AG09309 (cell line): ENCODE data around the gene UCMA.

Experiments
- DNase-seq: peaks from one replicate; pipeline ENCODE4 v3.0.0-alpha.2; 2010; ENCODE audit warnings: low read depth
- H3K4me3 ChIP-seq: 2 replicates; pipeline ENCODE4 v1.5.1; 2011; ENCODE audit warnings: mild to moderate bottlenecking, low read depth, low read length, moderate library complexity; ENCODE audit not compliant: control insufficient read depth
- TF ChIP-seq, protein P1 (sequence below): IDR thresholded peaks from 2 replicates; pipeline ENCODE4 v1.5.1; 2011; ENCODE audit warnings: mild to moderate bottlenecking, low read depth, low read length, inconsistent platforms; ENCODE audit not compliant: insufficient read depth, control insufficient read depth; ENCODE audit errors: missing control alignments

Gene UCMA

DNA sequence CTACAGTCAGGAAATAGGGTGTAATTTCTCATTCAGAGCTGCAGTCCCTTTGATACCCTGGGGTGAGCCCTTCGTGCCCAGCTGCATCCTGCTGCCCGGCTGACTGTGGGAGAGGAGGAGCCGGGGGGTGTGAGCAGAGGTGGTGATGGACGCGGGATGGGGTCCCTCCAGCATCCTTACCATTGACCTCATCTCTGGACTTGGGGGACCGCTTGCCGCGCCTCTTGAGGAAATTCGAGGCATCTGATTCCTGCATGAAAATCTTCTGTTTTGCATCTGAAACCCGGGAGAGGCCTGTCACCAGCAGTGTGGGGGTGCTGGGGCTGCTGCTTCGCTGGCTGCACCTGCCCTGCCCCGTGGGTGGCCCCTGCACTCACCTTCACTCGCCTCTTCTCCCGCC, 816 bp downstream of the UCMA start:
- no peak overlapping the region for H3K4me3 ChIP-seq
- TF ChIP-seq, protein P1, sequence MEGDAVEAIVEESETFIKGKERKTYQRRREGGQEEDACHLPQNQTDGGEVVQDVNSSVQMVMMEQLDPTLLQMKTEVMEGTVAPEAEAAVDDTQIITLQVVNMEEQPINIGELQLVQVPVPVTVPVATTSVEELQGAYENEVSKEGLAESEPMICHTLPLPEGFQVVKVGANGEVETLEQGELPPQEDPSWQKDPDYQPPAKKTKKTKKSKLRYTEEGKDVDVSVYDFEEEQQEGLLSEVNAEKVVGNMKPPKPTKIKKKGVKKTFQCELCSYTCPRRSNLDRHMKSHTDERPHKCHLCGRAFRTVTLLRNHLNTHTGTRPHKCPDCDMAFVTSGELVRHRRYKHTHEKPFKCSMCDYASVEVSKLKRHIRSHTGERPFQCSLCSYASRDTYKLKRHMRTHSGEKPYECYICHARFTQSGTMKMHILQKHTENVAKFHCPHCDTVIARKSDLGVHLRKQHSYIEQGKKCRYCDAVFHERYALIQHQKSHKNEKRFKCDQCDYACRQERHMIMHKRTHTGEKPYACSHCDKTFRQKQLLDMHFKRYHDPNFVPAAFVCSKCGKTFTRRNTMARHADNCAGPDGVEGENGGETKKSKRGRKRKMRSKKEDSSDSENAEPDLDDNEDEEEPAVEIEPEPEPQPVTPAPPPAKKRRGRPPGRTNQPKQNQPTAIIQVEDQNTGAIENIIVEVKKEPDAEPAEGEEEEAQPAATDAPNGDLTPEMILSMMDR = no peak
- no peak for DNase-seq

DNA sequence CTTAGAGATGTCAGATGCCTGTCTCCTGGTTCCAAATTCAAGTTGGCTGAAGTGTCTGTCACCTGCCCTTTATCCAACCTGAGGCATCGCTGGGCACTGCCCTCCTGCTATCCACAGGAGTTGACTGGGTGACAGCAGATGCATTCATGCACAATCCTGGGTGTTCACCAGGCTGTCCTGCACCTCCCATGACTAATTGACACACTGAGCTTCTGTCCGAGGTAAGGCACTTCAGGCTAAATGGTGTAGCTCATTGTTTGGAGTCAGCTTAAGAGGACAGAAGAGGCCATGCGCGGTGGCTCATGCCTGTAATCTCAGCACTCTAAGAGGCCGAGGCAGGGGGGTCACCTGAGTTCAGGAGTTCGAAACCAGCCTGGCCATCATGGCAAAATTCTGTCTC, 2.4 kb downstream of the UCMA start:
- DNase-seq = no peak
- no peak overlapping the region for H3K4me3 ChIP-seq
- TF ChIP-seq, protein P1 = no peak

DNA sequence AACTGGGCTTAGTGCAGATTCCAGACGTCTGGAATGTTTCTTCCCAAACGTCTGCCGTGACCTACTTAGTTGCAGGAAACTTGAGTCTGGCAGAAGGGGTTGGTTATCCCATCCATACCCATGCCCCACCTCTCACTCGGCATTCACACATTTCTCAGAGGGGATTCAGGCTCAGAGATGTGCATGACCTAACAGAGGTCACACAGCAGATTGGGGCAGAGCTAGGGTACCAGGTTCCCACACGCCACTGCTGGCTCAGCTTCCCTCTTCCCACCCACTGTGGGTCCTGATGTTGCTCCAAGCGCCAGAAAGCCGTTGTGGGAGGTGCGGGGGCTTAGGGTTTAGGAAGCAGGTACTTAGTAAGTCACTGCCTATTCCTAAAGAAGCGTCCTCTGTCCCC, 3.0 kb downstream of the UCMA start:
- no peak for DNase-seq
- TF ChIP-seq, protein P1 = no peak
- no peak overlapping the region for H3K4me3 ChIP-seq

DNA sequence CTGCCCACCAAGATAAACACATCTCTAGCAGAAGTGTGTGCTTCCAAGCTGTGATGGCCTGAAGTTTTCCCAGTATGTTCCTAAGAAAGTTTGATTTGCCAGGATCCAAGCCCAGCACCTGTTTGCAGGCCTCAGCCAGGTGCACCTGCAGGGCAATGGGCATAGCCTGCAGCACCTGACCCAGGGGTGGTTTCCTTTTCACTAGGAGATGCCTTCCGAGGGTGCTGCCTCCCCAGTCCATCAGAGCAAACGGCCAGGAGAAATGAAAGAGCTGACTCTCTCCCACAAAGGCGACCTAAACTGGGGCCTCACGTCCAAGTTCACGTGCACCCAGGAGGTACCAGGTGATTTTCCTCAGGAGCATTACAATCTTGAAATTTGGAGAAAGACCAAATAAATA, 7.1 kb downstream of the UCMA start:
- DNase-seq = no peak
- TF ChIP-seq, protein P1 = no peak
- no peak overlapping the region for H3K4me3 ChIP-seq

DNA sequence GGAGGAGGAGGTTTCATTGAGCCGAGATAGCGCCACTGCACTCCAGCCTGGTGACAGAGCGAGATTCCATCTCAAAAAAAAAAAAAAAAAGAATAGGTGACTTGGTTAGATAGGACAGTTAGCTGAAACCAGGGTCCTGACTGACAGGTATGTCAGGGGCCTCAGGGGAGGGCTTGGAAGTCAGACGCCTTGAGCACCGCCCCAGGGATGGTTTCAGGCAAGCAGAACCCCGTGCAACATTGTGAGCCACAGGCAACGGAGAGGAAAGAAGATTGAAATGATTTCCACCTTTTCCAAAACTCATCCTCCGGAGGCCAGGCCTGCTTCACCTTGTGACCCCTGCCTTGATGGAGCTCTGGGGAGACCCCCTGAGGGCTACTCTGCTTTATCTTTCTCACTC, 8.6 kb downstream of the UCMA start:
- no peak overlapping the region for H3K4me3 ChIP-seq
- TF ChIP-seq, protein P1 = no peak
- no peak for DNase-seq

DNA sequence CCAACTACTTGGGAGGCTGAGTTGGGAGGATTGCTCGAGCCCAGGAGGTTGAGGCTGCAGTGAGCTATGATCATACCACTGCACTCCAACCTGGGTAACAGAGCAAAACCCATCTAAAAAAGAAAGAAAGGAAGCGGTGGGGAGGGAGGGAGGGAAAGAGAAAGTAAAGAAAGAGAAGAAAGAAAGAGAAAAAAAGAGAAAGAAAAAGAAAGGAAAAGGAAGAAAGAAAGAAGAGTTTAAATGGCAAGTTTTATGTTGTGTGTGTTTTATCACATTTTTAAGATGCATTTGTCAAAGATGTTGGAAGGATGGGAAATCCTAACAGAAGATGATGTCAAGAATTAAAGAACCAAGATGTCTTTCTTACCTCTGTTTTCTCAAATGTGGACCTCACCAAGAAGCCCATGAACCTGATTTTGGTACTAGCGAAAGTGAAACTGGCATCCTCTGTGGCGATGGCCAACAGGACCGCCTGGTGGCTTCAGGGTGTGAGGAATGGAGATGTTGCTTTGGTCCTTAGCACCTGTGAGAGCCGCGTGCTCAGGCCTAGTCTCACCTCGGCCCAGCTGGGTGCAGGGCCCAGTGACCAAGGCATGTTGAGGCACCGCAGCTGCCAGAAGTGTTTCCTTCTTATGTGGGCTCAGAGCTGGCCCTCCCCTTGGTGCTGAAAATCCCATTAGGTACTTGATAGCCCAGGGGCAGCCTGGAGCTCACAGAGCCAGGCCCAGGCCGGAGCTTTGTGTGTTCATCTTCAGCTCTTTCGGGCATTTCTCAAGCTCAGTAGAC, 9.8 kb downstream of the UCMA start:
- TF ChIP-seq, protein P1 = no peak
- H3K4me3 ChIP-seq = no peak overlapping the region
- no peak for DNase-seq
